SK-N-MC (cell line): Measurements from ENCODE around the gene ETV1.

Experiments used
- DNase-seq: peaks from one replicate; pipeline ENCODE4 v3.0.0-alpha.2; 2011; ENCODE audit warnings: low read depth, low spot score
- H3K27ac ChIP-seq: fragments of 200-600 bp; sonication (generic); 2 replicates; pipeline ENCODE4 v1.5.1; 2016; ENCODE audit warnings: mixed run types
- H3K36me3 ChIP-seq: fragments of 200-600 bp; sonication (generic); 2 replicates; pipeline ENCODE4 v1.6.1; 2017; ENCODE audit warnings: antibody characterized with exemption, low read length, mixed read lengths; ENCODE audit not compliant: insufficient read depth
- H3K4me3 ChIP-seq: fragments of 200-600 bp; sonication (generic); 2 replicates; pipeline ENCODE4 v1.5.1; 2016
- H3K9ac ChIP-seq: fragments of 200-600 bp; sonication (generic); 2 replicates; pipeline ENCODE4 v1.8.0; 2017; ENCODE audit warnings: mixed run types, mixed read lengths; ENCODE audit not compliant: insufficient read length
- H3K9me3 ChIP-seq: fragments of 200-600 bp; sonication (generic); 2 replicates; pipeline ENCODE4 v1.6.1; 2017; ENCODE audit warnings: low read depth, mild to moderate bottlenecking, antibody characterized with exemption, low read length, moderate library complexity, mixed read lengths
- EZH2 ChIP-seq: fragments of 200-600 bp; sonication (generic); IDR thresholded peaks from one replicate; pipeline ENCODE4 v1.6.1; 2017; ENCODE audit warnings: antibody characterized with exemption
- FOXP2 ChIP-seq: optimal IDR thresholded peaks from 2 replicates; pipeline ENCODE3; 2011; ENCODE audit warnings: mild to moderate bottlenecking, moderate library complexity; ENCODE audit not compliant: insufficient read depth; ENCODE audit errors: extremely low read length, control extremely low read depth
- POLR2AphosphoS5 ChIP-seq: IDR thresholded peaks from 2 replicates; pipeline ENCODE4 v1.6.1; 2012; ENCODE audit warnings: mild to moderate bottlenecking, low read depth, low read length, borderline replicate concordance

ETV1 gene

DNA sequence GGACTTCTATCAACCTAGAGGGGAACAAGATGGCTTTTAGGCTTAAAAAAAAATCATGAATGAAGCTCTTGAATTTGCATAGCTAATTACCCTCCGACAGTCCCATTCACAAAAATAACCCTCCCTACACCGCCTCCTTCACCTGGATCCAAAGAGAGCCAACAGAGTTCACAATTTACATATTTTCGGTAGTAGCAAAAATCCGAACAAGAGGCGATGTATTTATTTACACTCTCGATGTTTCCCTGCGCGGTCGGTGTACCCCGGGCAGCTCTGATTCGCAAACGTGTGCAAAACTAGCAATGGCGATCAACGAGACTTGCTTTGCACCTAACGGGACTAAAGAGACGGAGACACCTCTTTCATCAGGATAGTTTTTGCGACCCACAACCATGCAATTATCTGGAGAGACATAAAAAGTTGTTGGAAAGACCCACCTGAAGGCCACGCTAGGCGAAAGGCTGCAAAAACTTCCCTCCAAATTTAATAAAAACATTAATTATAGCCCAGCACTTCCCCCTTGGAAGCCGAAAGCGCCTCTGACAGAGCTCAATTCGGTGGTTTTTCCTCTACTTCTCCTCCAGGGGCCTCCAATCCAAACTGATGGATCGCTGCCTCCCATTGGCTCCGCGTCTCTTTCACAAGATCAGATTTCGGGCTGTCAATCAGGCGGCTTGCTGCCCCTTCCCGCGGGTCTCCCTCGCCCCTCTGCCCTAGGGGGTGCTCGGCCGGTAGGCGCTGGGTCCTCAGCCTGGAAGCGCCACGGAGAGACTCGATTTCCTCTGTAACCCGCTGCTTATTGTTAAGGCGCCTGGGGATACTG is at the start of gene ETV1:
Gene ETV1, minus strand, starts transcription at position 541 of the 823 bp plus-strand sequence. CDS start 614 bp downstream, outside the sequence.
- TF ChIP-seq FOXP2, result no peak
- no peak for TF ChIP-seq EZH2
- no peak for TF ChIP-seq POLR2AphosphoS5
- Histone ChIP-seq H3K36me3 (no peaks in the 10 kb centered on the region), H3K9ac (peak within 1 kb of the TSS; percentile 66), H3K4me3 (peak within 1 kb of the TSS; percentile 94), H3K27ac (peak within 1 kb of the TSS; percentile 43; the same call in 1 of the 2 replicates), H3K9me3 (no peaks in the 10 kb centered on the region)
- no peak for DNase-seq

GRCh38 chr7:14024406-14024805 is 34.9 kb upstream of the ETV1 start:
- Histone ChIP-seq H3K27ac (no peak overlapping the region), H3K9me3 (no peaks in the 10 kb centered on the region), H3K36me3 (no peaks in the 10 kb centered on the region), H3K4me3 (no peak overlapping the region), H3K9ac (no peak overlapping the region)
- TF ChIP-seq FOXP2 (no peak), EZH2 (no peak), POLR2AphosphoS5 (no peak)
- no peak for DNase-seq

GRCh38 chr7:14023838-14024237 is 34.4 kb upstream of the ETV1 start:
- DNase-seq, result no peak
- TF ChIP-seq FOXP2 (no peak), POLR2AphosphoS5 (no peak), EZH2 (no peak)
- Histone ChIP-seq H3K4me3 (no peak overlapping the region), H3K27ac (no peak overlapping the region), H3K9ac (no peak overlapping the region), H3K9me3 (no peaks in the 10 kb centered on the region), H3K36me3 (no peaks in the 10 kb centered on the region)

- H3K9me3 ChIP-seq, result no peaks in the 10 kb centered on the region
- H3K4me3 ChIP-seq, result no peak overlapping the region
- TF ChIP-seq POLR2AphosphoS5 (no peak), FOXP2 (no peak), EZH2 (no peak)
- no peaks in the 10 kb centered on the region for H3K36me3 ChIP-seq
- no peak for DNase-seq
- H3K27ac ChIP-seq, result no peak overlapping the region
- H3K9ac ChIP-seq, result no peak overlapping the region
Measured at GRCh38 chr7:14023342-14023741, 33.9 kb upstream of the ETV1 start.

DNA sequence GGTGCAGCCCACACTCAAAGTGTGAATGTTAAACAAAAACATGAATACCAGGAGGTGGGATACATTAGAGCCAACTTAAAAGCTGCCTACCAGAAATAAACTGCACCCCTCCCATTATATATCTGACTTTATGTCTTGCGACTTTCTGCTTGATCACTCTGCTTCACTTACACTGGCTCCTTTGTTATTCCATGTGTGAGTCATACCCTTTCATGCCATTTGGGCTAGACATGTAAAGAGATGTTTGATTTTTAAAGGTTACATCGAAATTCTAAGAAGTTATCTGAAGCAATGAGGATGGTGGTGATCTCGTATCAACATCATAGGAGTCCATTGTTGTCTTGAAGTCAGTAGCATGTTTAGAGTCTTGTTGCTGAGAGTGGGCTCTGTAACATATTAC is 31.6 kb upstream of the ETV1 start:
- no peak for TF ChIP-seq FOXP2
- no peak for TF ChIP-seq POLR2AphosphoS5
- TF ChIP-seq EZH2, result no peak
- H3K36me3 ChIP-seq, result no peaks in the 10 kb centered on the region
- H3K9ac ChIP-seq, result no peak overlapping the region
- H3K9me3 ChIP-seq, result no peaks in the 10 kb centered on the region
- DNase-seq, result no peak
- no peak overlapping the region for H3K27ac ChIP-seq
- H3K4me3 ChIP-seq, result no peak overlapping the region

DNA sequence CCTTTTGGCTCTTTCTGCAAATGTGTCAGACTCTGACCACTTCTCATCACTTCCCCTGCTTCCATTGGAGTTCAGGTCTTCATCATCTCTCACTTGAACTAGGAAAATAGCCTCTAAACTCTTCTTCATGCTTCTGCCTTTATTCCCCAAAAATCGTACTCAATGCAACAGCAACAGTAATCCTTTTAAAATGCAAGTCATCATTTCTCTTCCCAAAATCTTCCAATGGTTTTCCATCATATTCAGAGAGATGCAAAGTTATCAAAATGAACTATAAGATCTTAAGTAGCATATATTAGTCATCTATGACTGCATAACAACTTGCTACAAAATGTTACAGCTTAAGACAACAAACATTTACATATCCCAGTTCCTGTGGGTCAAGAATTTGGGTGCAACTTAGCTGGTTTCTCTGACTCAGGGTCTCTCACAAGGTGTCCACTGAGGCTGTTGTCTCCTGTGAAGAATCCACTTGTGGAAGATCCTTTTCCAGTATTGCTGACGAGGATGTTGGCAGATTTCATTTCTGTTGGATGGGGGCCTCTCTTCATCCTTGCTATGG is 31.0 kb upstream of the ETV1 start:
- TF ChIP-seq FOXP2, result no peak
- no peak for TF ChIP-seq POLR2AphosphoS5
- TF ChIP-seq EZH2, result no peak
- DNase-seq, result no peak
- no peak overlapping the region for H3K4me3 ChIP-seq
- H3K9me3 ChIP-seq, result no peaks in the 10 kb centered on the region
- no peak overlapping the region for H3K9ac ChIP-seq
- H3K27ac ChIP-seq, result no peak overlapping the region
- no peaks in the 10 kb centered on the region for H3K36me3 ChIP-seq

- no peaks in the 10 kb centered on the region for H3K9me3 ChIP-seq
- no peak overlapping the region for H3K27ac ChIP-seq
- no peak for DNase-seq
- TF ChIP-seq POLR2AphosphoS5 (no peak), EZH2 (no peak), FOXP2 (no peak)
- H3K36me3 ChIP-seq, result no peaks in the 10 kb centered on the region
- H3K9ac ChIP-seq, result no peak overlapping the region
- H3K4me3 ChIP-seq, result no peak overlapping the region
Measured at GRCh38 chr7:14018751-14019150, 29.3 kb upstream of the ETV1 start.

DNA sequence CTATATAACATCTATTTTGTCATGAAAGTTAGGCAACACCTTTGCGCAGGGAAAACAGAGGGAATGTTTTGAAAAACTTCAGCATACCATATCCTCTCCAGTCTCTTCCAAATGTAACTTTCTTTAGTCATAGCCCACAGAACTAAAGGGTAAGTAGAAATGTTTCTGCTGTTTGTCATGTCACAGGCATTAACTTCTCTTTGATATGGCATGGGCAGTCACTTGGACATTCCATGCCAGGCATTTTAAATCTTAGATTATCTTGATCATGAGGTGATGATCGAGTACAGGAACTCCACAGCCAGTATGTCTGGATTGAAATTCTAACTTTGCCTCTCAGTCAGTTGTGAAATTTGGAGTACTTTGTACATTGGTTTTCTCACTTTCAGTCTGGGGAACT is 27.5 kb upstream of the ETV1 start:
- H3K9ac ChIP-seq, result no peak overlapping the region
- H3K4me3 ChIP-seq, result no peak overlapping the region
- no peak for DNase-seq
- H3K27ac ChIP-seq, result no peak overlapping the region
- no peaks in the 10 kb centered on the region for H3K36me3 ChIP-seq
- H3K9me3 ChIP-seq, result no peaks in the 10 kb centered on the region
- TF ChIP-seq FOXP2 (no peak), EZH2 (no peak), POLR2AphosphoS5 (no peak)

DNA sequence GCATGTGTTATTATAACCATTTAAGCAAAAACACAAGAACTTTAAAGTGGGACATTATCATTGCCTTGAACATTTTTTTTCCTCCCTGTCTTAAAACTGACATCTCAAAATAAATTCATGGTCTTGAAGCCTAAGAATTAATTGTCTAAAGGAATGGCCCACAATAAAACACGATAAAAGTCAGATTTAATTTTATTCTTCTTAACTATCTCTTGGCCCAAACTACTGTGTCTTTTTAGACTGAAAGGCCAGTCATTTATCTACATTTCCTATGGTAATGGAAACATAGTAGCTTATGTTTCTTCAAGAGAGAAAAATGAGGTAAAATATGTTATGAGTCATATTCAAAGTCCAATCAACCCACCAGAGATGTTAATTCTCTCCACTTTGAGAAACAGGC is 24.4 kb upstream of the ETV1 start:
- H3K36me3 ChIP-seq, result no peaks in the 10 kb centered on the region
- H3K4me3 ChIP-seq, result no peak overlapping the region
- H3K9me3 ChIP-seq, result no peaks in the 10 kb centered on the region
- no peak overlapping the region for H3K9ac ChIP-seq
- TF ChIP-seq EZH2, result no peak
- no peak for TF ChIP-seq FOXP2
- TF ChIP-seq POLR2AphosphoS5, result no peak
- DNase-seq, result no peak
- H3K27ac ChIP-seq, result no peak overlapping the region
